ENCODE measurements around the gene MAMDC2.

- no peak for TF ChIP-seq CTCF (IDR thresholded peaks at IDR 0.05)
- TF ChIP-seq POLR2AphosphoS5 (IDR thresholded peaks at IDR 0.05): no peak
Observed at GRCh38 chr9:70147651-70148050, 104.0 kb downstream of the MAMDC2 start.
